HG02798 (cell line): ENCODE measurements around the gene FBXO39.
"Not testable (repeated sequence)": the region's sequence is repeated elsewhere in the genome, so short reads cannot be mapped to it uniquely, and the experiment has no call there.

ENCODE experiments used
- ATAC-seq: cut with Tn5 transposase; IDR thresholded peaks from one replicate; pipeline ENCODE4 v1.9.1; 2021; ENCODE audit warnings: mild to moderate bottlenecking; ENCODE audit not compliant: unreplicated experiment, poor library complexity

Gene FBXO39

GRCh38 chr17:6787081-6787693 is 11.2 kb downstream of the FBXO39 start:
- ATAC-seq = no peak

- no peak for ATAC-seq
These were observed 13.1 kb downstream of the FBXO39 start for GRCh38 chr17:6789146-6789545.

- ATAC-seq = no peak
These were observed 17.9 kb downstream of the FBXO39 start for GRCh38 chr17:6793748-6794493.

GRCh38 chr17:6796017-6796886 is 20.2 kb downstream of the FBXO39 start:
- no peak for ATAC-seq

GRCh38 chr17:6796887-6797490 is 21.0 kb downstream of the FBXO39 start:
- no peak for ATAC-seq

GRCh38 chr17:6797718-6798351 is 21.8 kb downstream of the FBXO39 start:
- no peak for ATAC-seq

GRCh38 chr17:6799738-6800137 is 23.7 kb downstream of the FBXO39 start:
- ATAC-seq = no peak

- no peak for ATAC-seq
These were observed 24.5 kb downstream of the FBXO39 start for GRCh38 chr17:6800422-6801027.

GRCh38 chr17:6811510-6811909 is 35.5 kb downstream of the FBXO39 start:
- no peak for ATAC-seq

- ATAC-seq = no peak
These were observed 36.3 kb downstream of the FBXO39 start for GRCh38 chr17:6812295-6812694.

GRCh38 chr17:6815775-6816174 is 39.8 kb downstream of the FBXO39 start:
- ATAC-seq = no peak

GRCh38 chr17:6816368-6816767 is 40.4 kb downstream of the FBXO39 start:
- not testable (repeated sequence) for ATAC-seq

GRCh38 chr17:6818938-6819337 is 42.9 kb downstream of the FBXO39 start:
- no peak for ATAC-seq

- ATAC-seq = no peak
These were observed 47.0 kb downstream of the FBXO39 start for GRCh38 chr17:6823011-6823442.

- no peak for ATAC-seq
These were observed 54.5 kb downstream of the FBXO39 start for GRCh38 chr17:6830383-6830986.

- no peak for ATAC-seq
These were observed 55.7 kb downstream of the FBXO39 start, which contains the start of gene TEKT1 for GRCh38 chr17:6831661-6832263. TEKT1 (minus strand) TSS chr17:6831729; CDS start chr17:6830376, 1,353 bp downstream.
